SJCRH30 (cell line): ENCODE measurements around the gene PEPD. TPM values are rescaled to one million over a fixed set of nuclear protein-coding genes. Genes with fewer than 3 reads are reported as not detected.
"Not testable (repeated sequence)": the region's sequence is repeated elsewhere in the genome, so short reads cannot be mapped to it uniquely, and the experiment has no call there.

Source experiments
- DNase-seq, 2 experiments: peaks; one replicate each; pipeline ENCODE4 v3.0.0-alpha.2; 2015 to 2020
- H3K27ac ChIP-seq: fragments of 250-450 bp; sonication (Bioruptor Pico); 2 replicates; pipeline ENCODE4 v1.5.1; 2020; ENCODE audit warnings: mild to moderate bottlenecking, moderate library complexity
- H3K27me3 ChIP-seq: fragments of 250-450 bp; sonication (Bioruptor Pico); 2 replicates; pipeline ENCODE4 v1.5.1; 2020; ENCODE audit warnings: mild to moderate bottlenecking, moderate library complexity
- H3K36me3 ChIP-seq: fragments of 250-450 bp; sonication (Bioruptor Pico); 2 replicates; pipeline ENCODE4 v1.5.1; 2020; ENCODE audit warnings: mild to moderate bottlenecking, moderate library complexity
- H3K4me1 ChIP-seq: fragments of 250-450 bp; sonication (Bioruptor Pico); 2 replicates; pipeline ENCODE4 v1.5.1; 2020; ENCODE audit warnings: mild to moderate bottlenecking, moderate library complexity
- H3K4me3 ChIP-seq: fragments of 250-450 bp; sonication (Bioruptor Pico); 2 replicates; pipeline ENCODE4 v1.5.1; 2020; ENCODE audit warnings: mild to moderate bottlenecking, moderate library complexity
- H3K9me3 ChIP-seq: fragments of 250-450 bp; sonication (Bioruptor Pico); replicated peaks from 2 replicates; pipeline ENCODE4 v1.5.1; 2020; ENCODE audit warnings: mild to moderate bottlenecking, moderate library complexity
- total RNA-seq: library from RNA; depleted of rRNA; stranded (reverse); fragments of >200 nt; shearing (Covaris generic); gene quantifications from 2 replicates; pipeline ENCODE4 v1.2.3, GENCODE V29; 2014; rRNA removed

PEPD gene
- 39.5 and 40.2 TPM in 2 replicates for total RNA-seq

DNA sequence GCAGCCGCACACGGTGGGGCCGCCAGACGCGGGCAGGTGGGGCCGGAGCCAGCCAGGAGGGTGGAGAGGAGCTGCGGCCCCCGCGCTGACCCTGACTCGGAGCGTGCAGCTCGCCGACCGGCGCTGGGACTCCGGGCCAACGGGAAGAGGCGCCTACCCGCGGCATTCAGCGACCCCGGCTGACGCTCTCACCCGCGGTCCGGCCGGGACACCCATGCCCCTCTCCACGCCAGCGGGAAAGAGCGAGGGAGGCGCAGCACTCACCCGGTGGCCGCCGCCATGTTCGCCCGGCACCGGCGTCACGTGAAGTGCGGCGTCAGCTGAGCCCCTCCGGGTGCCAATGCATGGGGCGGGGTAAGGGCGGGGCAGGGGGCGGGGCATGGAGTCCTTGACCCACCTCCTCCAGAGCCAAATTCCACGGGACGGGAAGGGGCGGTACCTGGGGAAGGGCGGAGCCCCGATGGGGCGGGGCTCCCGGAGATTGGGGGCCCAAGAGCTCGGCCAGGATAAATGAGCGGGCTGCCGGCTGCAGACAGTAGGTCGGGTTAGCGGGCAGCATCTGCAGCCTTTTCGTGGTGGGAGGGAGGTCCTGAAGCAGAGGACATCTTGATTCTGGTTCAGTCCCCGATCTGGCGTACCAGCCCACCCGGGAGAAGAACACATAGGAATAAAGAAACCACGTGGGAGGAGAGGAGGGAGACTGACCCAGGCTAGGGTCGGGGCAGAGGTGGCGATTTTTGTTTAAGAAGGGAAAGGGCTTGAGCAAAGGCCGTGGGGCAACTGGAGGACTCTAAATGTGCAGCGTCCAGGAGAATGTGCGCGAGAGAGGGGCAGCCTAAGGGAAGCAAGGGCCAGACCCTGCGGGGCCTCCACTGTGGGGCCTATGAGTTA lies at the start of gene PEPD:
Gene PEPD (minus strand): TSS at position 312 of the 891 bp plus-strand sequence. CDS start 31 bp downstream, at position 281.
- peak; percentile 95 to 98 for DNase-seq
- Histone ChIP-seq H3K27ac (peak within 1 kb of the TSS; percentile 42), H3K4me3 (peak within 1 kb of the TSS; percentile 99), H3K36me3 (no peaks in the 10 kb centered on the region), H3K4me1 (peaks cover 7% of the 10 kb centered on the region; the same call in 1 of the 2 replicates), H3K9me3 (no peaks in the 10 kb centered on the region), H3K27me3 (peaks cover 4% of the 10 kb centered on the region; the same call in 1 of the 2 replicates)

DNA sequence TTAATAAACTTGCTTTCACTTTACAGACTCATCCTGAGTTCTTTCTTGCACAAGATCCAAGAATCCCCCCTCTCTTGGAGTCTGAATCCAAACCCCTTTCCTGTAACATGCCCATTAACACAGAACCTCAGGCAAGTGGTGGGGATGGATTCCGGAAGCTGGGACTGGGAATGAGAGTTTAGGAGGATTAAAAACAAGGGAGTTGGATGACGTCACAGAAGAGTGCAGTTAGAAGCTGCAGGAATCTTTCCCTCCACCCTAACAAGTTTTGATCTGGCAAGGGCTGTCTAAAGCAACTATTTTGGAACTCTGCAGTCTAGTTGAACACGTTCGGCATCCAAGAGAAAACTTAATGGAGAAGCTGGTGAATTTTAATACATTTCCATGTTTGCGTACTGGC lies 48.2 kb upstream of the PEPD start:
- Histone ChIP-seq H3K9me3 (no peaks in the 10 kb centered on the region), H3K27ac (peak overlapping the region; percentile 41), H3K27me3 (no peaks in the 10 kb centered on the region), H3K36me3 (no peaks in the 10 kb centered on the region), H3K4me1 (peaks cover 35% of the 10 kb centered on the region), H3K4me3 (peak overlapping the region; percentile 46)
- DNase-seq: peak; percentile 67 to 87

DNA sequence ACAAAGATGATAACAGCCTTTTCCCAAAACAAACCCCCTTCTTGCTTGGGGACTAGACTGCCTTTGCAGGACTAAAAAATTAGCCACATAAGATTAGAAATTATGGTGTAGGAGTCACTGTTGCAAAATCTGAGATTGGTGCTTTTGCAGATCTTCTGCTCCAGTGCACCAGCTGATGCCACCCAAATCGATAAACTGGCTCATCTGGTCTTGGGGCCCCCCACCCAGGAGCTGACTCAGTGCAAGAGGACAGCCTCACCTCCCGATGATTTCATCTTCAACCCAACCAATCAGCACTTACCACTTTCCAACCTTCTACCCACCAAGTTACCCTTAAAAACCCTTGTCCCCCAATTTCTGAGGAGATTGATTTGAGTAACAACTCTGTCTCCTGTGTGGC lies 47.1 kb upstream of the PEPD start:
- no peak for DNase-seq
- Histone ChIP-seq H3K27ac (no peak overlapping the region), H3K36me3 (no peaks in the 10 kb centered on the region), H3K4me1 (peaks cover 35% of the 10 kb centered on the region), H3K4me3 (no peak overlapping the region), H3K27me3 (no peaks in the 10 kb centered on the region), H3K9me3 (no peaks in the 10 kb centered on the region)

DNA sequence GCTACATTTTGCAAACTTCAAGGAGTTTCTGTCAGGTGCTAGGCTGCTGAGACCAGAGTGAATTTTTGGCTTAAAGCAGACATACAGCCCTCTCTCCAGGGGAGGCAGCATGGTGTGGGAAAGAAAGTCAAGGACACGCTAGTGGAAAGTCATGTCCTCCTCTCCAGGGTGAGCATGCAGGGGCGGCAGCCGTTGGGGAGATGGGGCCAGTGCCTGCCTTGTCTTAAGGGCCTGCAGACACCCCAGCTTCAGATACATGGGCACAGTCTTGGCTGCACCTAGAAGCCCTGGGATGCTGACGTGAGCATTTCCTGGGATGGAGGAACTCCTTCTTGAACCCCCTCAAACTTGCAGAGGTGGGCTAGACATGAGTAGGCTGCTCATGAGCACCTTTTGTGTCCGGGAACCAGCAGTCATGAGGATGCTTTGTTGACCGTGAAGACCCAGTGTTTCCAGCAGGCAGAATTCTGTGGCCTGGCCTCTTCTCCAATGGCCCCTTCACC lies 43.3 kb upstream of the PEPD start:
- Histone ChIP-seq H3K4me1 (peaks cover 29% of the 10 kb centered on the region), H3K9me3 (no peaks in the 10 kb centered on the region), H3K4me3 (no peak overlapping the region), H3K36me3 (no peaks in the 10 kb centered on the region), H3K27me3 (no peaks in the 10 kb centered on the region), H3K27ac (no peak overlapping the region)
- no peak for DNase-seq

DNA sequence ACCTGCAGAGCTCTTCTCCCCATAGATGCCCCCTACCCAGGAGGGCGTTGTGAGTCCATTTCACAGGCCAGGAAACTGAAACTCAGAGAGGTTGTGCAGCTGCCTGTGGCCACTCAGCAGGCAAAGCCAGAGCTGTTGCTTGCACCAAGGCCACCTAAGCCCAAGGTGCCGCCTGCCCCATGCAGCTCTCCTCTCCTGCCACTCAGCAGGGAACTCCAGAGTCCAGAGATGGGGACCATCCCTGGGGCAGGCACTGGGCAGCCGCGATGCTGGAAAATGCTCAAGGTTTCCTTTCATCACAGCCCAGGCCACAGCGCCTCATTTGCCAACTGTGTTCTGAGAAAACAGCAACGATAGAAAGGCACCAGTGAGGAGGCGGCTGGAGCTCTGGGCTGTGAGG lies 41.0 kb upstream of the PEPD start:
- Histone ChIP-seq H3K36me3 (no peaks in the 10 kb centered on the region), H3K4me3 (no peak overlapping the region), H3K9me3 (no peaks in the 10 kb centered on the region), H3K4me1 (peaks cover 9% of the 10 kb centered on the region), H3K27me3 (no peaks in the 10 kb centered on the region), H3K27ac (no peak overlapping the region)
- no peak for DNase-seq

DNA sequence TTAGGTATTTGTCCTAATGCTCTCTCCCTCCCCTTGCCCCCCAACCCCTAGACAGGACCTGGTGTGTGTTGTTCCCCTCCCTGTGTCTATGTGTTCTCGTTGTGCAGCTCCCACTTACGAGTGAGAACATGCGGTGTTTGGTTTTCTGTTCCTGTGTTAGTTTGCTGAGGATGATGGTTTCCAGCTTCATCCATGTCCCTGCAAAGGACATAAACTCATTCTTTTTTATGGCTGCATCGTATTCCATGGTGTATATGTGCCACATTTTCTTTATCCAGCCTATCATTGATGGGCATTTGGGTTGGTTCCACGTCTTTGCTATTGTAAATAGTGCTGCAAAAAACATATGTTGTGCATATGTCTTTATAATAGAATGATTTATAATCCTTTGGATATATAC lies 40.1 kb upstream of the PEPD start:
- not testable (repeated sequence) for H3K27ac ChIP-seq, H3K4me3 ChIP-seq, H3K4me1 ChIP-seq, H3K27me3 ChIP-seq, DNase-seq, H3K36me3 ChIP-seq, H3K9me3 ChIP-seq

DNA sequence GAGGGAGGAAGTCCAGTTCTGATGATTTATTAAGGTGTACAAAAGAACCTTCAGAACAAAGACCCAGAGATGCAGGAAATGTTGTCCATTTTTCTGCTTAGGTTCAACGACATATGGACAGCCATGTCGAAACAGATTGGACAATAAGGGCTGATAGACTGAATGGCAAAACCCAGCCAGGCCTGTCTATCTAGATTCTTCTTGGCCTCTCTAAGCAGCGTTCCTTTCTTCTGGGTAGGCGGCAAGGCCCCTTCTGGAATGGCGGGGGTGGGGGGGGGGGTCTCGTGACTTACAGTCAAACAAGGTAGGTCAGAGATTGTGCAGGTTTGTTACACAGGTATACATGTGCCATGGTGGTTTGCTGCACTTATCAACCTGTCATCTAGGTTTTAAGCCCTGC lies 39.7 kb upstream of the PEPD start:
- Histone ChIP-seq H3K27me3 (0 out of 2 replicates have a peak, but pooled peaks cover 3% of the 10 kb centered on the region), H3K4me3 (no peak overlapping the region), H3K27ac (no peak overlapping the region), H3K36me3 (no peaks in the 10 kb centered on the region), H3K4me1 (no peaks in the 10 kb centered on the region; the same call in 1 of the 2 replicates), H3K9me3 (no peaks in the 10 kb centered on the region)
- no peak for DNase-seq

DNA sequence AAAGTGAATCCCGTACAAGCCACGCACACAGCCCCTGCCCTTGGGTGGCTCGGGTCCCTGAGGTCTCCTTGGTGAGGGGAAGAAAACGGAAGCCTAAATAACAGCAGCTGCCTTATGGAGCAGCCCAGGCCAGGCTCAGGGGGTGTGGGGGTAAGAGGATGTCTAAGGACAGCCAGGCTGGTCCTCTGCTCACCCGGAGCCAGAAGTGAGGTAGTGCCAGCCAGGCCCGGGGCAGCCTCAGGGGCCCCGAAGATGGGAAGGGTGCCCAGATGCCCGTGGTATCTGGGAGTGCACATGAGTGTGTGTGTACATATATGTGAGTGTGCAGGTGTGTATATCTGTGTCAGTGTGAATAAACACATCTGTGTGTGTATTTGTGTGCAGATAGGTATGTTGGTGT lies 38.4 kb upstream of the PEPD start:
- no peaks in the 10 kb centered on the region for H3K9me3 ChIP-seq
- H3K4me3 ChIP-seq: no peak overlapping the region
- no peaks in the 10 kb centered on the region; the same call in 1 of the 2 replicates for H3K4me1 ChIP-seq
- no peak for DNase-seq
- H3K36me3 ChIP-seq: no peaks in the 10 kb centered on the region
- H3K27me3 ChIP-seq: peaks cover 8% of the 10 kb centered on the region; the same call in 1 of the 2 replicates
- H3K27ac ChIP-seq: no peak overlapping the region

DNA sequence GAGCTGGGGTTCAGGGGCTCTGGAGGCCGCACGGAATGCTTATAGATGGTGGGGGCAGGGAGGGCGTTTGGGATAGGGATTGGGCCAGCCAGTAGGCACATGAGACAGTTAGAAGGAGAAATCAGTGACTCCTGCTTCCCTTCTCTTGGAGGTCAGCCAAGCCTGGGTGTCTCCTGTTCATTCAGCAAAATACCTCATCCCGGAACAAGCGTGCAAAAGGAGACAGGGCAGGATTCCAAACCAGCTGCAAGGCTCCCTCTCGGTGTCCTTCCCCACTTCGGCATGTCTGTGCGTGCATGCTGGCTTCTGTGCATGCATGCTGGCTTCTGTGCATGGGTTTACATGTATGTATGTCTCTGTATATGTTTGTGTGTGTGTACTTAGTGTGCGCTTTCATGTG lies 37.3 kb upstream of the PEPD start:
- Histone ChIP-seq H3K4me3 (no peak overlapping the region), H3K36me3 (no peaks in the 10 kb centered on the region), H3K9me3 (no peaks in the 10 kb centered on the region), H3K4me1 (no peaks in the 10 kb centered on the region; the same call in 1 of the 2 replicates), H3K27me3 (peaks cover 8% of the 10 kb centered on the region; the same call in 1 of the 2 replicates), H3K27ac (no peak overlapping the region)
- DNase-seq: peak; percentile 51 to 70

DNA sequence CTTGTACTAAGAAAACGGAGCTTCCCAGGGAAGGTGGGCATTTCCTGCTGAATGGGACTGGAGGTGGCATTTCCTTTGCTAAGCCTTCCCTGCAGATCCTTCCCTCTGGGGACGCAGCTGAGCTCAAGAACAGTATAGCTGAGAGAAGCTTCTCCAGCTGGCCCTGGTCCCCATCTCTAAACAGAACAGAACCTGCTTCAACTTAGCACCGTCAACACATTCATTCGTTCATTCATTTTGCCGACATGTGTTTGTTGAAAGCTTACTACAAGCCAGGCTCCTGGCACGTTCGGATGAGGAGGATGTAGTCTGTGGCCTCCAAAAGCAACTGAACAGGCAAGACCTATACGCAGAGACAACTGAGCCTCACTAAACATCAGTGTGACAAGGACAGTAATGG lies 36.6 kb upstream of the PEPD start:
- Histone ChIP-seq H3K4me3 (no peak overlapping the region), H3K27me3 (peaks cover 8% of the 10 kb centered on the region; the same call in 1 of the 2 replicates), H3K4me1 (no peaks in the 10 kb centered on the region; the same call in 1 of the 2 replicates), H3K36me3 (no peaks in the 10 kb centered on the region), H3K9me3 (no peaks in the 10 kb centered on the region), H3K27ac (no peak overlapping the region)
- no peak for DNase-seq

DNA sequence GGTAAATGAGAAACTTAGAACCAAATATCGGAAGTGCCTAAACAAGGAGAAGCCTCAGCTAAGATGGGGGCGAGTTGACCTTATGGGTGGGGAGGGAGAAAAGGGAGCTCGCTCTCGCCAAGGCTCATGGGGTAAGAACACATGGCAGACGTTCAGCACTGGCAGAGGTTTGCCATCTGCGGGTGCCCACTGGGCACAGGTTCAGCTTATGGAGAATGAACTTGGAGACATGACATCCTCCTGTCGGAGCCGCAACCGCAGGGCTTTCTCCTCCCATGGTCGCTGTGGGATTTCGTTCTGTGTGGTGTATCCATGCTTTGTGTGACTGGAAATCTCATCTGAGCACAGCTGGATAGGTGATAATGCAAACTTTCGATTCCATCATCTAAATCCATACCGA lies 36.1 kb upstream of the PEPD start:
- peaks cover 8% of the 10 kb centered on the region; the same call in 1 of the 2 replicates for H3K27me3 ChIP-seq

DNA sequence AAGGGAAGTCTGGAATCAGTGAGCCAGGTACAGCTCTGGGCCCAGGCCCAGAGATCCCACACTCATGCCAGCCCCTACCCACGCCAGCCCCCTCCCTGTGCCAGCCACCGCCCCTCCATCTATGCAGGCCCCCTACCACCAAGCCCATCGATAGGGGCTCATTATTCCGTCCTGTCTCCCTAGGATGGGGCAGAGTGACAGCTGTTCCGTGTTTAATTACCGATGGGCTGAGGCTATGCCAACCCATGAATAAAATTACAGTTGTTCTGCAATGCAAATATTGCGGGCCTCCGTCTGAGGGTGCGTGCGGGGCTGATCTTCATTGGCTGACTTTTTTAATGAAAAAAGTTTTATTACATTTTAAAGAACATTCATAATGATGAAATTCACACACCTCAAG lies 35.6 kb upstream of the PEPD start:
- Histone ChIP-seq H3K36me3 (no peaks in the 10 kb centered on the region), H3K9me3 (no peaks in the 10 kb centered on the region), H3K4me1 (no peaks in the 10 kb centered on the region; the same call in 1 of the 2 replicates), H3K27me3 (peaks cover 8% of the 10 kb centered on the region; the same call in 1 of the 2 replicates), H3K4me3 (no peak overlapping the region), H3K27ac (no peak overlapping the region)
- DNase-seq: no peak

More for the DNA sequence above, 36.1 kb upstream of the PEPD start:
- Histone ChIP-seq H3K4me3 (no peak overlapping the region), H3K4me1 (no peaks in the 10 kb centered on the region; the same call in 1 of the 2 replicates), H3K36me3 (no peaks in the 10 kb centered on the region), H3K9me3 (no peaks in the 10 kb centered on the region), H3K27ac (no peak overlapping the region)
- DNase-seq: no peak

DNA sequence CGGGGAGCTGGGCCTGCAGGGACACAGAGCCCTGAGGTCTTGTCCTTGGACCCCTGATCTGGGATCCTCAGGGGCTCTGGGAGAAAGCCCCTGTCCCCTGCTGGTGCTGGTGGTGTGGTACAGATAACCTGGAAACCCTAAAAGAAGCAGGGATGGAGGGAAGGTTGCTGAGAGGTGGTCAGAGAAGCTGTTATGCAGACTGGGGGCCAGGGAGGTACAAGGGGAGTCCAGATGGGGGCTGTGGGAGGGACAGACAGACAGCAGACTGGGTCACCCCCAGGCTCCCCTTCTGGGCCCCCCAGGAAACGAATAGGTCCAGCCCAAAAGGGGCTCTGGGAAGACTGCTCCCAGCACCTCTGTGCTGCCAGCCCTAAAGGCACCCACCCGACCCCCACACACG lies 34.7 kb upstream of the PEPD start:
- Histone ChIP-seq H3K27me3 (peaks cover 8% of the 10 kb centered on the region; the same call in 1 of the 2 replicates), H3K4me3 (no peak overlapping the region), H3K9me3 (no peaks in the 10 kb centered on the region), H3K36me3 (no peaks in the 10 kb centered on the region), H3K27ac (no peak overlapping the region), H3K4me1 (no peaks in the 10 kb centered on the region; the same call in 1 of the 2 replicates)
- DNase-seq: no peak

DNA sequence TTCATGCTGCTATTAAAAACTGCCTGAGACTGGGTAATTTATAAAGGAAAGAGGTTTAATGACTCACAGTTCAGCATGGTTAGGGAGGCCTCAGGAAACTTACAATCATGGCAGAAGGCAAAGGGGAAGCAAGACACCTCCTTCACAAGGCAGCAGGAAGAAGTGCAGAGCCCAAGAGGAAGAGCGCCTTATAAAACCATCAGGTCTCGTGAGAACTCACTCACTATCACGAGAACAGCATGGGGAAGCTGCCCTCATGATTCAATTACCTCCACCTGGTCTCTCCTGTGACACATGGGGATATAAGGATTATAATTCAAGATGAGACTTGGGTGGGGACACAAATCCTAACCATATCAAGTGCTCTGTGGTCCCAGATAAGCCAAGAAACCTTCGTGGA lies 34.1 kb upstream of the PEPD start:
- not testable (repeated sequence) for H3K9me3 ChIP-seq, H3K4me3 ChIP-seq, H3K27me3 ChIP-seq, DNase-seq, H3K36me3 ChIP-seq, H3K4me1 ChIP-seq, H3K27ac ChIP-seq

DNA sequence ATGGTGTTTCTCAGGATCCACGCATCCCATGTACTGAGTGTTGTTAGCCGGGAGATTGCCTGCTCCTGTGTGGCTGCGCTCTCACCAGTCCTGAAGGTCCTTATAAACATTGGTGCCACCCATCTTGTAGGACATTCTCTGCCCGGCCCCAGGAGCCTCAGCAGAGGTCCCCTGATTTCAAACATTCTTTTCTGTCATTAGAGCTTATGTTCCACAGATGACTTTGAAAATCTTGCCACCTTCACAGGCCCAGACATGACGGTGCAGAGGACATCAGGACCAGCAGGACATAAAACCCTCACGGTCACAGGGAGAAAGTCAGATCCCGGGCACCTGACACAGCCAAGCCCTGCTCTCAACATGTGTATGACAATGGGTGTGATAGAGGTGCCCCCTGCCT lies 33.2 kb upstream of the PEPD start:
- H3K27ac ChIP-seq: no peak overlapping the region
- no peak for DNase-seq
- H3K4me1 ChIP-seq: no peaks in the 10 kb centered on the region; the same call in 1 of the 2 replicates
- peaks cover 8% of the 10 kb centered on the region; the same call in 1 of the 2 replicates for H3K27me3 ChIP-seq
- H3K4me3 ChIP-seq: no peak overlapping the region
- H3K9me3 ChIP-seq: no peaks in the 10 kb centered on the region
- no peaks in the 10 kb centered on the region for H3K36me3 ChIP-seq
